Neuronal stem cell (in vitro differentiated cells): ENCODE measurements around the gene TMEM37.

Experiments used
- DNase-seq: peaks from one replicate; pipeline ENCODE4 v3.0.0-alpha.2; 2013; ENCODE audit warnings: low spot score
- H2AFZ ChIP-seq: one replicate; pipeline ENCODE4 v1.6.1; 2013; ENCODE audit warnings: mild to moderate bottlenecking, low read length, inconsistent platforms
- H2AK5ac ChIP-seq: 2 replicates; pipeline ENCODE4 v1.6.1; 2013; ENCODE audit warnings: low read depth, mild to moderate bottlenecking, inconsistent platforms, low read length, moderate library complexity, mixed read lengths
- H2BK120ac ChIP-seq: 2 replicates; pipeline ENCODE4 v1.6.1; 2013; ENCODE audit warnings: low read depth, mild to moderate bottlenecking, inconsistent platforms, low read length, moderate library complexity, mixed read lengths
- H2BK12ac ChIP-seq: one replicate; pipeline ENCODE4 v1.6.1; 2013; ENCODE audit warnings: low read length, inconsistent platforms
- H2BK15ac ChIP-seq: 2 replicates; pipeline ENCODE4 v1.6.1; 2013; ENCODE audit warnings: mild to moderate bottlenecking, low read length, inconsistent platforms, mixed read lengths
- H2BK5ac ChIP-seq: one replicate; pipeline ENCODE4 v1.6.1; 2013; ENCODE audit warnings: inconsistent platforms, mild to moderate bottlenecking, low read length, moderate library complexity
- H3K14ac ChIP-seq: one replicate; pipeline ENCODE4 v1.6.1; 2013; ENCODE audit warnings: low read length, inconsistent platforms
- H3K18ac ChIP-seq: 2 replicates; pipeline ENCODE4 v1.6.1; 2013; ENCODE audit warnings: low read length, inconsistent platforms
- H3K23ac ChIP-seq: 2 replicates; pipeline ENCODE4 v1.6.1; 2013; ENCODE audit warnings: low read depth, mild to moderate bottlenecking, mixed read lengths, low read length, inconsistent platforms; ENCODE audit not compliant: poor library complexity
- H3K27ac ChIP-seq: replicated peaks from 3 replicates; pipeline ENCODE4 v1.5.1; 2013; ENCODE audit warnings: low read length, inconsistent platforms
- H3K27me3 ChIP-seq, 3 experiments: 2 replicates each; pipeline ENCODE4 v1.6.1; 2013; ENCODE audit warnings: low read length in 3 of 3, mild to moderate bottlenecking in 2 of 3, inconsistent platforms in 1 of 3, low read depth in 1 of 3, mixed read lengths in 1 of 3, moderate library complexity in 1 of 3; ENCODE audit not compliant: control insufficient read depth in 3 of 3, insufficient read depth in 3 of 3
- H3K36me3 ChIP-seq, 2 donors: replicated peaks in 1 of 2; 2 replicates each; pipeline ENCODE4 v1.6.1; 2013; ENCODE audit warnings: low read length in 2 of 2; ENCODE audit not compliant: control insufficient read depth in 2 of 2, insufficient read depth in 2 of 2
- H3K4ac ChIP-seq: 2 replicates; pipeline ENCODE4 v1.6.1; 2013; ENCODE audit warnings: inconsistent platforms, mild to moderate bottlenecking, low read length, moderate library complexity
- H3K4me1 ChIP-seq, 2 donors: 1 replicate in 1 of 2; 2 replicates in 1 of 2; pipeline ENCODE4 v1.6.1; 2013; ENCODE audit warnings: low read length in 2 of 2, low read depth in 1 of 2; ENCODE audit not compliant: control insufficient read depth in 2 of 2, insufficient read depth in 1 of 2
- H3K4me2 ChIP-seq: one replicate; pipeline ENCODE4 v1.6.1; 2013; ENCODE audit warnings: mild to moderate bottlenecking, low read length, inconsistent platforms; ENCODE audit not compliant: insufficient read depth, poor library complexity, severe bottlenecking
- H3K4me3 ChIP-seq, 2 donors: 2 replicates each; pipeline ENCODE4 v1.5.1; 2013; ENCODE audit warnings: low read length in 2 of 2, mild to moderate bottlenecking in 2 of 2, inconsistent platforms in 1 of 2, moderate library complexity in 1 of 2
- H3K79me1 ChIP-seq: one replicate; pipeline ENCODE4 v1.6.1; 2013; ENCODE audit warnings: low read depth, mild to moderate bottlenecking, inconsistent platforms, low read length, moderate library complexity
- H3K9ac ChIP-seq: one replicate; pipeline ENCODE4 v1.6.1; 2013; ENCODE audit warnings: mild to moderate bottlenecking, low read depth, low read length, inconsistent platforms; ENCODE audit not compliant: poor library complexity
- H3K9me3 ChIP-seq, 2 donors: replicated peaks in 1 of 2; 2 replicates each; pipeline versions ENCODE3 to v1.6.1; 2013; ENCODE audit warnings: low read length in 2 of 2, mild to moderate bottlenecking in 2 of 2, inconsistent platforms in 1 of 2, low read depth in 1 of 2, mixed read lengths in 1 of 2, moderate library complexity in 1 of 2; ENCODE audit not compliant: control insufficient read depth in 2 of 2, insufficient read depth in 1 of 2
- H4K8ac ChIP-seq: one replicate; pipeline ENCODE4 v1.6.1; 2013; ENCODE audit warnings: low read depth, mild to moderate bottlenecking, inconsistent platforms, low read length, moderate library complexity
- H4K91ac ChIP-seq: one replicate; pipeline ENCODE4 v1.6.1; 2013; ENCODE audit warnings: low read length, low read depth, mild to moderate bottlenecking, inconsistent platforms; ENCODE audit not compliant: poor library complexity
- WGBS, 2 donors: extraction: QIAGEN DNeasy Blood & Tissue Kit; methylation state at CpG; one replicate each; pipeline ENCODE4 v1.1.7; 2013; ENCODE audit warnings: missing lambda C conversion rate in 2 of 2, mixed read lengths in 1 of 2; ENCODE audit not compliant: insufficient read length in 2 of 2, insufficient replicate concordance in 1 of 2; ENCODE audit errors: extremely low coverage in 2 of 2; 5-methylcytosine and 5-hydroxymethylcytosine counted together

TMEM37 gene

GRCh38 chr2:119476301-119477112 lies 44.9 kb downstream of the TMEM37 start:
- H3K4me1 ChIP-seq: peaks cover 0 to 6% of the 10 kb centered on the region in 2 donors
- no CpG with 5 or more reads among the region's 20 CpGs for WGBS, 2 donors

GRCh38 chr2:119477113-119477505 lies 45.5 kb downstream of the TMEM37 start:
- no peak overlapping the region for H3K23ac ChIP-seq
- no peaks in the 10 kb centered on the region for H3K9me3 ChIP-seq
- no peak overlapping the region for H3K9ac ChIP-seq
- H4K8ac ChIP-seq: no peak overlapping the region
- H3K18ac ChIP-seq: no peak overlapping the region
- no peak overlapping the region for H3K14ac ChIP-seq
- H3K79me1 ChIP-seq: no peaks in the 10 kb centered on the region
- DNase-seq: no peak
- no peak overlapping the region for H2BK120ac ChIP-seq
- no peak overlapping the region for H3K27ac ChIP-seq
- no peaks in the 10 kb centered on the region for H3K36me3 ChIP-seq
- H3K4me1 ChIP-seq: peaks cover 0 to 6% of the 10 kb centered on the region in 2 donors
- peaks cover 0 to 20% (median 0%) of the 10 kb centered on the region in 3 experiments for H3K27me3 ChIP-seq
- WGBS, 2 donors: no CpG with 5 or more reads among the region's 9 CpGs
- H2BK5ac ChIP-seq: no peak overlapping the region
- no peak overlapping the region for H2AFZ ChIP-seq
- H3K4ac ChIP-seq: no peak overlapping the region
- H3K4me3 ChIP-seq: no peak overlapping the region
- no peak overlapping the region for H2BK12ac ChIP-seq
- H2AK5ac ChIP-seq: no peak overlapping the region
- no peak overlapping the region for H3K4me2 ChIP-seq
- no peak overlapping the region for H2BK15ac ChIP-seq
- no peak overlapping the region for H4K91ac ChIP-seq

More at GRCh38 chr2:119476301-119477112, 44.9 kb downstream of the TMEM37 start:
- Histone ChIP-seq H3K9me3 (no peaks in the 10 kb centered on the region), H2AK5ac (no peak overlapping the region), H3K23ac (no peak overlapping the region), H3K18ac (peak overlapping the region; percentile 42), H3K27ac (no peak overlapping the region), H2BK15ac (no peak overlapping the region), H4K8ac (no peak overlapping the region), H3K9ac (no peak overlapping the region), H3K79me1 (no peaks in the 10 kb centered on the region), H2BK120ac (no peak overlapping the region), H2AFZ (peak overlapping the region; percentile 56), H3K27me3 (peaks cover 0 to 20% (median 0%) of the 10 kb centered on the region in 3 experiments), H3K14ac (no peak overlapping the region), H3K36me3 (no peaks in the 10 kb centered on the region), H3K4ac (no peak overlapping the region), H2BK12ac (no peak overlapping the region), H4K91ac (no peak overlapping the region), H2BK5ac (no peak overlapping the region), H3K4me2 (peak overlapping the region; percentile 29), H3K4me3 (no peak overlapping the region)
- DNase-seq: peak; percentile 56

- Histone ChIP-seq H4K91ac (no peak overlapping the region), H2AK5ac (no peak overlapping the region), H3K18ac (no peak overlapping the region), H3K4me2 (no peak overlapping the region), H2BK120ac (no peak overlapping the region), H3K4me3 (no peak overlapping the region), H3K27ac (no peak overlapping the region), H3K27me3 (peaks cover 0 to 25% (median 0%) of the 10 kb centered on the region in 3 experiments), H3K36me3 (no peaks in the 10 kb centered on the region), H3K4me1 (peaks cover 0 to 11% of the 10 kb centered on the region in 2 donors), H2BK15ac (no peak overlapping the region), H2AFZ (no peak overlapping the region), H3K14ac (no peak overlapping the region), H3K4ac (no peak overlapping the region), H3K79me1 (no peaks in the 10 kb centered on the region), H3K9me3 (no peaks in the 10 kb centered on the region), H3K23ac (no peak overlapping the region), H2BK5ac (no peak overlapping the region), H3K9ac (no peak overlapping the region), H4K8ac (no peak overlapping the region), H2BK12ac (no peak overlapping the region)
- no CpG with 5 or more reads among the region's 12 CpGs for WGBS, 2 donors
- DNase-seq: no peak
These were observed 46.7 kb downstream of the TMEM37 start for GRCh38 chr2:119478188-119478977.

- Histone ChIP-seq H3K4me1 (peaks cover 0 to 11% of the 10 kb centered on the region in 2 donors), H3K27me3 (peaks cover 0 to 24% (median 0%) of the 10 kb centered on the region in 3 experiments), H3K36me3 (no peaks in the 10 kb centered on the region), H3K27ac (no peak overlapping the region), H3K9ac (no peak overlapping the region), H2AFZ (no peak overlapping the region), H3K4me3 (no peak overlapping the region), H3K9me3 (no peaks in the 10 kb centered on the region), H2BK5ac (no peak overlapping the region), H3K4ac (no peak overlapping the region), H2AK5ac (no peak overlapping the region), H2BK120ac (no peak overlapping the region), H3K23ac (no peak overlapping the region), H2BK12ac (no peak overlapping the region), H3K14ac (no peak overlapping the region), H4K91ac (no peak overlapping the region), H3K4me2 (no peak overlapping the region), H3K79me1 (no peaks in the 10 kb centered on the region), H3K18ac (no peak overlapping the region), H4K8ac (no peak overlapping the region), H2BK15ac (no peak overlapping the region)
- WGBS, 2 donors: no CpG with 5 or more reads among the region's 3 CpGs
- DNase-seq: no peak
These were observed 47.3 kb downstream of the TMEM37 start for GRCh38 chr2:119478978-119479295.
